Activated CD4-positive, alpha-beta T cell treated with anti-CD3 and anti-CD28 coated beads, Interleukin-2, Interleukin-6, amounts not matched to agents 100 ng/mL and 50 ng/mL, durations not matched to agents 16 hours and 8 hours (primary cell): Measurements from ENCODE around the gene SRRM4.
A peak's percentile ranks its signal among the peaks of the same experiment; 100 is the strongest.
"Not testable (repeated sequence)": the region's sequence is repeated elsewhere in the genome, so short reads cannot be mapped to it uniquely, and the experiment has no call there.

Experiments used
- DNase-seq: peaks from one replicate; pipeline ENCODE4 v3.0.0-alpha.2; 2020

Gene SRRM4

GRCh38 chr12:118981285-118982211 lies at the start of gene SRRM4:
SRRM4 (plus strand) TSS chr12:118981541; CDS start chr12:118981883, 342 bp downstream.
- no peak for DNase-seq

- no peak for DNase-seq
Measured at GRCh38 chr12:118946256-118946655, 35.1 kb upstream of the SRRM4 start.

- DNase-seq, result no peak
Measured at GRCh38 chr12:118958520-118958919, 22.8 kb upstream of the SRRM4 start.

GRCh38 chr12:118959348-118959747 lies 22.0 kb upstream of the SRRM4 start:
- no peak for DNase-seq

- DNase-seq, result no peak
Measured at GRCh38 chr12:118959985-118960560, 21.3 kb upstream of the SRRM4 start.

GRCh38 chr12:118960865-118961264 lies 20.5 kb upstream of the SRRM4 start:
- DNase-seq, result no peak

GRCh38 chr12:118964988-118965387 lies 16.4 kb upstream of the SRRM4 start:
- DNase-seq, result no peak

- DNase-seq, result no peak
Measured at GRCh38 chr12:118970856-118971255, 10.5 kb upstream of the SRRM4 start.

- no peak for DNase-seq
Measured at GRCh38 chr12:118972982-118973381, 8.4 kb upstream of the SRRM4 start.

GRCh38 chr12:118979763-118980406 lies 1.5 kb upstream of the SRRM4 start:
- DNase-seq, result peak; percentile 61

GRCh38 chr12:118980407-118981014 lies 830 bp upstream of the SRRM4 start:
- no peak for DNase-seq

- no peak for DNase-seq
Measured at GRCh38 chr12:118982302-118982701, 961 bp downstream of the SRRM4 start.

- no peak for DNase-seq
Measured at GRCh38 chr12:118982984-118983761, 1.8 kb downstream of the SRRM4 start.

- DNase-seq, result no peak
Measured at GRCh38 chr12:118984161-118984943, 3.0 kb downstream of the SRRM4 start.

- no peak for DNase-seq
Measured at GRCh38 chr12:118986050-118986449, 4.7 kb downstream of the SRRM4 start.

GRCh38 chr12:118999107-118999506 lies 17.8 kb downstream of the SRRM4 start:
- no peak for DNase-seq

- no peak for DNase-seq
Measured at GRCh38 chr12:119005085-119005484, 23.7 kb downstream of the SRRM4 start.

- no peak for DNase-seq
Measured at GRCh38 chr12:119005913-119006312, 24.6 kb downstream of the SRRM4 start.

- no peak for DNase-seq
Measured at GRCh38 chr12:119006746-119007145, 25.4 kb downstream of the SRRM4 start.

GRCh38 chr12:119008273-119008672 lies 26.9 kb downstream of the SRRM4 start:
- not testable (repeated sequence) for DNase-seq

GRCh38 chr12:119008691-119009221 lies 27.4 kb downstream of the SRRM4 start:
- no peak for DNase-seq
